ENCODE data around the gene NLK. TPM values are rescaled to one million over a fixed set of nuclear protein-coding genes. Genes with fewer than 3 reads are reported as not detected.

The NLK gene
- total RNA-seq, 1 experiment from 2014 or later: 28.0 TPM

GRCh38 chr17:28119560-28119959 is 77.1 kb downstream of the NLK start:
- H3K9me3 ChIP-seq (ENCODE audit: control insufficient read depth, insufficient read depth, low read depth, low read length): no peaks in the 10 kb centered on the region
- H3K4me3 ChIP-seq (ENCODE audit: low read depth in 2 of 2, low read length in 2 of 2): no peak overlapping the region
- no peaks in the 10 kb centered on the region for H3K36me3 ChIP-seq (ENCODE audit: control insufficient read depth, insufficient read depth, low read length)
- no peaks in the 10 kb centered on the region for H3K27me3 ChIP-seq (ENCODE audit: control insufficient read depth, insufficient read depth, low read length)
- in situ Hi-C loops (cut with HindIII; ENCODE audit: low pct_unique_long_range_greater_than_20kb, low sequenced_read_pairs) (no loop called here), intact Hi-C loops (cut with micrococcal nuclease; ENCODE audit: unreplicated experiment) (no loop called here)
- no TSS peak for BruUV-seq (replicated peaks)
- POLR2A ChIA-PET: no interaction called here
- no peaks in the 10 kb centered on the region for H3K4me1 ChIP-seq (ENCODE audit: control insufficient read depth, insufficient read depth, low read length)
- DNase-seq (ENCODE audit: low read depth, low spot score) (no peak), ATAC-seq (no peak)
- TF ChIP-seq TCF7L2 (IDR thresholded peaks at IDR 0.05; ENCODE audit: low read depth, low read length) (no peak), CTCF (IDR thresholded peaks at IDR 0.05) (no peak), POLR2AphosphoS5 (IDR thresholded peaks at IDR 0.05; ENCODE audit: low read depth, low read length) (no peak), SIN3A (IDR thresholded peaks at IDR 0.05; ENCODE audit: borderline replicate concordance, insufficient read depth, low read depth, low read length) (no peak), REST (IDR thresholded peaks at IDR 0.05; ENCODE audit: insufficient read depth in 1 of 2, low read depth in 2 of 2, low read length in 1 of 2) (no peak)
- H3K27ac ChIP-seq (ENCODE audit: low read length): no peak overlapping the region
- CTCF ChIA-PET: no interaction called here

DNA sequence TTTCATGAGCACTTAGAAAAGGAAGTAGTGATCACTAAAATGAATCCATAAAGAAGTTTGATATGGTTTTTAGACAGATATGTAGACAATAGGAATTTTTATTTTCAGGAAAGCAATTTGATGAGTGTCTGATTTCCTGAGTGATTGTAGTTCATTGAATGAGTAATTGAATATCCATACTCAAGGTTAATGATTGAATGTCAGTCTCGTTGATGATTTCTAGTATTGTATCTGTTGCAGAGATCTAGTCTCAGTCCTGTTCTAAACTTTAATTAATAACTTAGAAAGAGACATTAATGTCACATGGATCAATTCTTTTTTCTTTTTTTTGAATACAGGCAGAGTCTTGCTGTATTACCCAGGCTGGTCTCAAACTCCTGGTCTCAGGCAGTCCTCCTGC is 78.3 kb downstream of the NLK start:
- no peaks in the 10 kb centered on the region for H3K27me3 ChIP-seq (ENCODE audit: control insufficient read depth, insufficient read depth, low read length)
- CTCF ChIA-PET: no interaction called here
- no peaks in the 10 kb centered on the region for H3K4me1 ChIP-seq (ENCODE audit: control insufficient read depth, insufficient read depth, low read length)
- ATAC-seq: no peak
- H3K9me3 ChIP-seq (ENCODE audit: control insufficient read depth, insufficient read depth, low read depth, low read length): no peaks in the 10 kb centered on the region
- intact Hi-C loops (cut with micrococcal nuclease; ENCODE audit: unreplicated experiment): no loop called here
- in situ Hi-C loops (cut with HindIII; ENCODE audit: low pct_unique_long_range_greater_than_20kb, low sequenced_read_pairs): no loop called here
- H3K27ac ChIP-seq (ENCODE audit: low read length): no peak overlapping the region
- BruUV-seq (replicated peaks): no TSS peak
- POLR2A ChIA-PET: interaction anchor here (0.7 kb wide), 1 partner anchor 69 kb away, joined by 3 read pairs; no protein-coding TSS in a partner anchor
- TF ChIP-seq SIN3A (IDR thresholded peaks at IDR 0.05; ENCODE audit: borderline replicate concordance, insufficient read depth, low read depth, low read length): no peak
- TF ChIP-seq POLR2AphosphoS5 (IDR thresholded peaks at IDR 0.05; ENCODE audit: low read depth, low read length): no peak
- no peak for TF ChIP-seq REST (IDR thresholded peaks at IDR 0.05; ENCODE audit: insufficient read depth in 1 of 2, low read depth in 2 of 2, low read length in 1 of 2)
- no peak for TF ChIP-seq CTCF (IDR thresholded peaks at IDR 0.05)
- TF ChIP-seq TCF7L2 (IDR thresholded peaks at IDR 0.05; ENCODE audit: low read depth, low read length): no peak
- H3K4me3 ChIP-seq (ENCODE audit: low read depth in 2 of 2, low read length in 2 of 2): no peak overlapping the region
- H3K36me3 ChIP-seq (ENCODE audit: control insufficient read depth, insufficient read depth, low read length): no peaks in the 10 kb centered on the region
- DNase-seq (ENCODE audit: low read depth, low spot score): no peak
